ENCODE results near the gene KIAA0232.

DNA sequence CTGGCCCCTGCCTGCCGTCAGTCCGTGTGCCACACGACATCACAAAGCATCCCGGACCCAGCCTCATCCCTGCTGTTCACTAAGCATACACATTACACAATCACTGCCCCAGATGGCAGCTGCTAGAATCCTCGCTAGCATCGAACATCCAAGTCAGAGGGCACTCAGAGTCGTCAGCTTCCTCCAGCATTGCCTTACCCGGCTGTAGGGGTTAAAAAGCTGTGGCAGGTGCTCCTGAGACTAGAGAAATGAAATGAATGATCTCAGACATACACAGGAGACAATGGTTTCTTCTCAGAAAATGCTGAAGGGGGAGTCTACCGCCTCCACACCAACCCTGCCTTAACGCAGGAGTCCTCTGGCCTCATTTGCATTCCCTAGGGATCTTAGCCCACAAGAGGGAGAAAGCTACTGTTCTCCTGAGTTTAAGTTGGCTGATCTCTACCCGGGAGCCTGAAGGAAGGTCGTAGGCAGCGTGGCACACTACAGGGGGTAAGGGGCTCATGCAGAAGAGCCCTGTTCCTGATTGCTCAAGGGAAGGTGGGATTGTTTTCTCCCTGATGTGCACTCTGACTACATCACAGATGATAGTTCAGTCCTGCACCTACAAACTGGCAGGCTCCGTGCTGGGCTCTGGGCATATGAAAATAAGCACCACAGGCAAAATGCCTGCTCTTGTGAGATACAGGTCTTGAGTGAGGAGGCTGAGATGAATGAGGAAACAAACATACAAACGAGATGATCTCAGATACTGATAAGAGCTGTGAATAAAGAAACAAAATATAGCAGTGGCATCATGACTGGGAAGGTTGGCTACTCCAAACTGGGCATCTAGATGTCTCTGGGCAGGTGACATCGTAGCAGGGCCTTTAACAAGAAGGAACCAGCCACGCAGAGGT, 2.6 kb upstream of the KIAA0232 start:
- TF ChIP-seq POLR2AphosphoS5 (IDR thresholded peaks at IDR 0.05; ENCODE audit: borderline replicate concordance, low read depth, low read length) (no peak), EZH2 (IDR thresholded peaks at IDR 0.05) (no peak), FOXP2 (optimal IDR thresholded peaks at IDR 0.05; ENCODE audit: control extremely low read depth, extremely low read length, insufficient read depth) (no peak)
